ENCODE data around the gene GPATCH2. TPM values are rescaled to one million over a fixed set of nuclear protein-coding genes. Genes with fewer than 3 reads are reported as not detected.

GPATCH2 gene
- total and polyA plus RNA-seq, 11 donors = 2.3 to 8.5 (median 7.5) TPM

- Histone ChIP-seq H3K4me3 (no peak overlapping the region), H3K4me1 (no peaks in the 10 kb centered on the region), H3K36me3 (no peaks in the 10 kb centered on the region), H3K9me3 (peaks cover 0 to 20% (median 2%) of the 10 kb centered on the region in 12 donors), H3K27me3 (no peaks in the 10 kb centered on the region), H3K27ac (no peak overlapping the region)
- WGBS, 4 donors = 68 to 84% (median 74%) methylated on average over 4 to 5 of the region's 5 CpGs
- intact Hi-C loops (cut with DNase I) = no loop called here
- no peak for DNase-seq
- TF ChIP-seq POLR2A (IDR thresholded peaks at IDR 0.05) (no peak), CTCF (IDR thresholded peaks at IDR 0.05) (no peak)
- ATAC-seq = no peak
These were observed 251.6 kb downstream of the GPATCH2 start for GRCh38 chr1:217379336-217379735.

Other genes starting within 250 kb of the GPATCH2 start
- 1 to 10 TPM in 2 of 9 donors, under 1 TPM in 7; 0.39 to 1.6 (median 0.63) TPM for gene SPATA17, start 254 bp upstream of the GPATCH2 start, total RNA-seq
- under 1 TPM; 0.53 to 0.96 TPM for gene SPATA17, start 254 bp upstream of the GPATCH2 start, polyA plus RNA-seq

Measured in heart left ventricle (tissue), 16 donors.